Suprapubic skin (tissue), 3 donors: ENCODE results near the gene ECE1.

Experiments
- CTCF ChIP-seq, 2 donors: fragments of 200-600 bp in 1 of 2; fragments of 450-650 bp in 1 of 2; sonication (generic) in 1 of 2; IDR thresholded peaks; one replicate each; pipeline ENCODE4 v1.5.1; 2016 to 2019; ENCODE audit warnings: antibody characterized with exemption in 2 of 2, mild to moderate bottlenecking in 1 of 2, moderate library complexity in 1 of 2
- POLR2A ChIP-seq, 2 donors: fragments of 450-650 bp; IDR thresholded peaks; one replicate each; pipeline ENCODE4 v1.6.1; 2017; ENCODE audit warnings: antibody characterized with exemption in 2 of 2, mild to moderate bottlenecking in 2 of 2, moderate library complexity in 2 of 2

GRCh38 chr1:21319447-21320407 lies 29.5 kb upstream of the ECE1 start:
- TF ChIP-seq CTCF (IDR thresholded peaks at IDR 0.05) (no peak), POLR2A (IDR thresholded peaks at IDR 0.05) (no peak)
